DND-41 (cell line): ENCODE results near the gene PHACTR3.
A peak's percentile ranks its signal among the peaks of the same experiment; 100 is the strongest.

ENCODE experiments used
- CTCF ChIP-seq: IDR thresholded peaks from 2 replicates; pipeline ENCODE4 v1.5.1; 2012; ENCODE audit warnings: borderline replicate concordance, low read length, moderate library complexity, mild to moderate bottlenecking; ENCODE audit not compliant: poor library complexity, severe bottlenecking; ENCODE audit errors: extremely low read depth
- EZH2 ChIP-seq: IDR thresholded peaks from 3 replicates; pipeline ENCODE4 v1.6.1; 2012; ENCODE audit warnings: borderline replicate concordance, low read depth, mild to moderate bottlenecking, moderate library complexity, low read length, inconsistent platforms; ENCODE audit not compliant: severe bottlenecking

GRCh38 chr20:59571551-59572314, 32.6 kb upstream of the PHACTR3 start:
- TF ChIP-seq CTCF: peak; percentile 98
- TF ChIP-seq EZH2: no peak
